H9 (cell line): Measurements from ENCODE around the gene GPR62. TPM values are rescaled to one million over a fixed set of nuclear protein-coding genes. Genes with fewer than 3 reads are reported as not detected.

Experiments
- DNase-seq: peaks from one replicate; pipeline ENCODE4 v3.0.0-alpha.2; 2017
- H2AFZ ChIP-seq: one replicate; pipeline ENCODE4 v1.6.1; 2013; ENCODE audit warnings: mild to moderate bottlenecking, low read length, control low read depth, moderate library complexity
- H2AK5ac ChIP-seq: 2 replicates; pipeline ENCODE4 v1.6.1; 2013; ENCODE audit warnings: low read length, control low read depth, mixed read lengths; ENCODE audit not compliant: insufficient read length
- H2BK120ac ChIP-seq: one replicate; pipeline ENCODE4 v1.6.1; 2013; ENCODE audit warnings: low read depth, mild to moderate bottlenecking, low read length, control low read depth, inconsistent platforms; ENCODE audit not compliant: poor library complexity, severe bottlenecking
- H2BK12ac ChIP-seq: 2 replicates; pipeline ENCODE4 v1.6.1; 2013; ENCODE audit warnings: low read length, control low read depth, mixed read lengths, low read depth; ENCODE audit not compliant: insufficient read length
- H2BK15ac ChIP-seq: 2 replicates; pipeline ENCODE4 v1.6.1; 2013; ENCODE audit warnings: low read depth, low read length, control low read depth
- H2BK20ac ChIP-seq: one replicate; pipeline ENCODE4 v1.6.1; 2013; ENCODE audit warnings: low read depth, mild to moderate bottlenecking, low read length, control low read depth, inconsistent platforms; ENCODE audit not compliant: poor library complexity, severe bottlenecking
- H2BK5ac ChIP-seq: 2 replicates; pipeline ENCODE4 v1.6.1; 2013; ENCODE audit warnings: low read length, control low read depth, mixed read lengths; ENCODE audit not compliant: insufficient read length
- H3K14ac ChIP-seq: 2 replicates; pipeline ENCODE4 v1.6.1; 2013; ENCODE audit warnings: low read length, control low read depth; ENCODE audit not compliant: insufficient read depth
- H3K18ac ChIP-seq: 2 replicates; pipeline ENCODE4 v1.6.1; 2013; ENCODE audit warnings: low read depth, mild to moderate bottlenecking, mixed read lengths, low read length, control low read depth; ENCODE audit not compliant: insufficient read length
- H3K23ac ChIP-seq: 2 replicates; pipeline ENCODE4 v1.6.1; 2013; ENCODE audit warnings: low read length, control low read depth, mixed read lengths, low read depth; ENCODE audit not compliant: insufficient read length
- H3K23me2 ChIP-seq: 2 replicates; pipeline ENCODE4 v1.6.1; 2013; ENCODE audit warnings: low read depth, mild to moderate bottlenecking, mixed read lengths, low read length, control low read depth; ENCODE audit not compliant: insufficient read length, poor library complexity, severe bottlenecking
- H3K27ac ChIP-seq: 2 replicates; pipeline ENCODE4 v1.5.1; 2013; ENCODE audit warnings: low read length, control low read depth, mixed read lengths, low read depth; ENCODE audit not compliant: insufficient read length
- H3K27me3 ChIP-seq: 2 replicates; pipeline ENCODE4 v1.6.1; 2013; ENCODE audit warnings: low read length, control low read depth, inconsistent platforms; ENCODE audit not compliant: insufficient read depth
- H3K4ac ChIP-seq: 2 replicates; pipeline ENCODE4 v1.6.1; 2013; ENCODE audit warnings: low read depth, mild to moderate bottlenecking, control low read depth, inconsistent platforms, low read length, moderate library complexity
- H3K4me1 ChIP-seq: 2 replicates; pipeline ENCODE4 v1.6.1; 2013; ENCODE audit warnings: low read length, control low read depth, inconsistent platforms; ENCODE audit not compliant: insufficient read depth
- H3K4me2 ChIP-seq: 2 replicates; pipeline ENCODE4 v1.6.1; 2013; ENCODE audit warnings: low read length, control low read depth, mixed read lengths; ENCODE audit not compliant: insufficient read length, insufficient read depth
- H3K56ac ChIP-seq: 2 replicates; pipeline ENCODE4 v1.6.1; 2013; ENCODE audit warnings: low read depth, mild to moderate bottlenecking, mixed read lengths, low read length, control low read depth; ENCODE audit not compliant: insufficient read length
- H3K79me1 ChIP-seq: 2 replicates; pipeline ENCODE4 v1.6.1; 2013; ENCODE audit warnings: low read depth, mild to moderate bottlenecking, moderate library complexity, low read length, control low read depth, inconsistent platforms; ENCODE audit not compliant: insufficient read depth, poor library complexity, severe bottlenecking
- H3K79me2 ChIP-seq: 2 replicates; pipeline ENCODE4 v1.6.1; 2013; ENCODE audit warnings: low read length, control low read depth, inconsistent platforms; ENCODE audit not compliant: insufficient read depth
- H3K9ac ChIP-seq: 2 replicates; pipeline ENCODE4 v1.6.1; 2013; ENCODE audit warnings: low read length, control low read depth, mixed read lengths; ENCODE audit not compliant: insufficient read length; ENCODE audit errors: extremely low read depth
- H3K9me3 ChIP-seq: one replicate; pipeline ENCODE4 v1.6.1; 2013; ENCODE audit warnings: low read depth, low read length, inconsistent platforms; ENCODE audit not compliant: control insufficient read depth
- H3T11ph ChIP-seq: one replicate; pipeline ENCODE4 v1.6.1; 2013; ENCODE audit warnings: mild to moderate bottlenecking, low read length, control low read depth, inconsistent platforms
- H4K20me1 ChIP-seq: one replicate; pipeline ENCODE4 v1.6.1; 2013; ENCODE audit not compliant: control insufficient read depth, insufficient read length, insufficient read depth
- H4K5ac ChIP-seq: 2 replicates; pipeline ENCODE4 v1.6.1; 2013; ENCODE audit warnings: low read depth, mild to moderate bottlenecking, mixed read lengths, low read length, control low read depth; ENCODE audit not compliant: insufficient read length
- H4K8ac ChIP-seq: replicated peaks from 2 replicates; pipeline ENCODE4 v1.6.1; 2013; ENCODE audit warnings: low read length, control low read depth, mixed read lengths, low read depth; ENCODE audit not compliant: insufficient read length
- H4K91ac ChIP-seq: 2 replicates; pipeline ENCODE4 v1.6.1; 2013; ENCODE audit warnings: low read depth, mild to moderate bottlenecking, moderate library complexity, mixed read lengths, low read length, control low read depth; ENCODE audit not compliant: insufficient read length
- H3K27ac Mint-ChIP-seq, 3 experiments: 2 replicates in 2 of 3; 3 replicates in 1 of 3; pipeline ENCODE4 v1.8.0; 2020 to 2021; ENCODE audit warnings: mixed read lengths in 3 of 3, mild to moderate bottlenecking in 1 of 3, moderate library complexity in 1 of 3
- H3K27me3 Mint-ChIP-seq: 2 replicates; pipeline ENCODE4 v1.8.0; 2021; ENCODE audit warnings: low read depth, mild to moderate bottlenecking, moderate library complexity, mixed read lengths
- H3K36me3 Mint-ChIP-seq, 3 experiments: 2 replicates in 2 of 3; 3 replicates in 1 of 3; pipeline ENCODE4 v1.8.0; 2020 to 2021; ENCODE audit warnings: low read depth in 3 of 3, mixed read lengths in 3 of 3; ENCODE audit not compliant: insufficient read depth in 1 of 3
- H3K4me1 Mint-ChIP-seq, 2 experiments: 2 replicates each; pipeline ENCODE4 v1.8.0; 2020; ENCODE audit warnings: mixed read lengths in 2 of 2
- H3K4me3 Mint-ChIP-seq, 2 experiments: 2 replicates in 1 of 2; 3 replicates in 1 of 2; pipeline ENCODE4 v1.8.0; 2020 to 2021; ENCODE audit warnings: mild to moderate bottlenecking in 2 of 2, mixed read lengths in 2 of 2, moderate library complexity in 1 of 2
- H3K9me3 Mint-ChIP-seq, 2 experiments: 2 replicates in 1 of 2; 3 replicates in 1 of 2; pipeline ENCODE4 v1.8.0; 2020; ENCODE audit warnings: mild to moderate bottlenecking in 2 of 2, mixed read lengths in 2 of 2, moderate library complexity in 1 of 2
- WGBS: extraction: QIAGEN DNeasy Blood & Tissue Kit; methylation state at CpG from one replicate; pipeline ENCODE4 v1.1.7; 2013; ENCODE audit warnings: missing lambda C conversion rate, low lambda C conversion rate, mixed read lengths; ENCODE audit not compliant: insufficient read length; ENCODE audit errors: extremely low coverage; 5-methylcytosine and 5-hydroxymethylcytosine counted together
- total RNA-seq: library from RNA; stranded (reverse); gene quantifications from 2 replicates; pipeline ENCODE4 v1.2.1, GENCODE V29; 2021
- TF ChIP-seq, protein P1 (sequence below): fragments of 200-600 bp; sonication (generic); conservative IDR thresholded peaks from 3 replicates; pipeline ENCODE4 v1.8.0; 2021; ENCODE audit warnings: antibody characterized with exemption, mild to moderate bottlenecking

GPR62 gene
- total RNA-seq, 1 experiment from 2014 or later: 0.13 TPM

DNA sequence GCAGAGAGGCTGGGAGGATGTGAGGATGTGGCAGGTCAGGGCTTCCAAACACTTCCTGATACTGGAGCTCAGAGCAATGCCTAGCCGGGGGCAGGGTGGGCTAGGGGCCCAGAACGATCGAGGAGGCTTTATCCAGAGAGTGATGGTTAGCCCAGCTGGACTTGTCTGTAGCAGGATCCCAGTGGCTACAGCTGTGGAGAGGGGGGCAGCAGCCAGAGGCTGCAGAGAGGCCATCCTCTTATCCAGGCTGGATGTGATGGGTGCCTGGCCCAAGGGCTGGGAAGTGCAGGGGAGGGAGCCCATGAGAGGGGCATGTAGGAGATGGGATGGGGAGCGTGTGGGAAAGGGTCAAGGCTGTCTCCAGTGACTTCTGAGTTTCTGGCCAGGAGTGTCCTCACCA lies 8.4 kb upstream of the GPR62 start:
- no peak overlapping the region for H3K4me3 Mint-ChIP-seq
- H3K18ac ChIP-seq: no peak overlapping the region
- no peaks in the 10 kb centered on the region for H3K9me3 Mint-ChIP-seq
- peaks cover 6% of the 10 kb centered on the region for H4K20me1 ChIP-seq
- no peaks in the 10 kb centered on the region for H3K9me3 ChIP-seq
- no peak overlapping the region for H3K9ac ChIP-seq
- no peak overlapping the region for H4K5ac ChIP-seq
- H3K4me2 ChIP-seq: no peak overlapping the region
- H3K4me1 Mint-ChIP-seq: peaks cover 3 to 5% of the 10 kb centered on the region in 2 experiments; a peak in 1 of 4 replicates
- no peak overlapping the region for H3K23ac ChIP-seq
- H3K4me1 ChIP-seq: no peaks in the 10 kb centered on the region
- H4K8ac ChIP-seq: no peak overlapping the region
- no peaks in the 10 kb centered on the region for H3K79me1 ChIP-seq
- no peak overlapping the region for H4K91ac ChIP-seq
- no peak overlapping the region for H3K56ac ChIP-seq
- peaks cover 7% of the 10 kb centered on the region for H3K23me2 ChIP-seq
- TF ChIP-seq, protein P1, sequence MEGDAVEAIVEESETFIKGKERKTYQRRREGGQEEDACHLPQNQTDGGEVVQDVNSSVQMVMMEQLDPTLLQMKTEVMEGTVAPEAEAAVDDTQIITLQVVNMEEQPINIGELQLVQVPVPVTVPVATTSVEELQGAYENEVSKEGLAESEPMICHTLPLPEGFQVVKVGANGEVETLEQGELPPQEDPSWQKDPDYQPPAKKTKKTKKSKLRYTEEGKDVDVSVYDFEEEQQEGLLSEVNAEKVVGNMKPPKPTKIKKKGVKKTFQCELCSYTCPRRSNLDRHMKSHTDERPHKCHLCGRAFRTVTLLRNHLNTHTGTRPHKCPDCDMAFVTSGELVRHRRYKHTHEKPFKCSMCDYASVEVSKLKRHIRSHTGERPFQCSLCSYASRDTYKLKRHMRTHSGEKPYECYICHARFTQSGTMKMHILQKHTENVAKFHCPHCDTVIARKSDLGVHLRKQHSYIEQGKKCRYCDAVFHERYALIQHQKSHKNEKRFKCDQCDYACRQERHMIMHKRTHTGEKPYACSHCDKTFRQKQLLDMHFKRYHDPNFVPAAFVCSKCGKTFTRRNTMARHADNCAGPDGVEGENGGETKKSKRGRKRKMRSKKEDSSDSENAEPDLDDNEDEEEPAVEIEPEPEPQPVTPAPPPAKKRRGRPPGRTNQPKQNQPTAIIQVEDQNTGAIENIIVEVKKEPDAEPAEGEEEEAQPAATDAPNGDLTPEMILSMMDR: no peak
- no peak overlapping the region for H3T11ph ChIP-seq
- no peak overlapping the region for H2BK12ac ChIP-seq
- no peaks in the 10 kb centered on the region for H3K79me2 ChIP-seq
- no peak overlapping the region; a peak in 1 of 7 replicates for H3K27ac Mint-ChIP-seq
- no peak overlapping the region for H2AFZ ChIP-seq
- H3K27me3 ChIP-seq: no peaks in the 10 kb centered on the region
- no peak overlapping the region; the same call in 1 of the 2 replicates for H3K4ac ChIP-seq
- DNase-seq: no peak
- H3K36me3 Mint-ChIP-seq: no peaks in the 10 kb centered on the region
- no peak overlapping the region for H2AK5ac ChIP-seq
- no peak overlapping the region for H2BK5ac ChIP-seq
- H3K27me3 Mint-ChIP-seq: peaks cover 89% of the 10 kb centered on the region
- no peak overlapping the region; the same call in 1 of the 2 replicates for H3K14ac ChIP-seq
- no peak overlapping the region for H2BK20ac ChIP-seq
- no peak overlapping the region for H2BK15ac ChIP-seq
- H3K27ac ChIP-seq: no peak overlapping the region
- WGBS: no CpG with 5 or more reads among the region's 4 CpGs
- no peak overlapping the region for H2BK120ac ChIP-seq
